Mucosa of rectum (tissue), 2 donors: ENCODE data around the gene PFKFB2.

Experiments
- H3K27ac ChIP-seq, 2 donors: one replicate each; pipeline ENCODE4 v1.7.0; 2013; ENCODE audit warnings: inconsistent platforms in 2 of 2, low read depth in 2 of 2, low read length in 2 of 2
- H3K27me3 ChIP-seq, 2 donors: one replicate each; pipeline ENCODE4 v1.7.0; 2013; ENCODE audit warnings: low read length in 2 of 2; ENCODE audit not compliant: control insufficient read depth in 2 of 2, insufficient read depth in 2 of 2
- H3K36me3 ChIP-seq, 2 donors: one replicate each; pipeline ENCODE4 v1.7.0; 2013; ENCODE audit warnings: low read length in 2 of 2; ENCODE audit not compliant: control insufficient read depth in 2 of 2, insufficient read depth in 2 of 2
- H3K4me1 ChIP-seq, 2 donors: one replicate each; pipeline ENCODE4 v1.7.0; 2013; ENCODE audit warnings: low read length in 2 of 2, mild to moderate bottlenecking in 1 of 2; ENCODE audit not compliant: control insufficient read depth in 2 of 2, insufficient read depth in 2 of 2
- H3K4me3 ChIP-seq, 2 donors: one replicate each; pipeline ENCODE4 v1.7.0; 2013; ENCODE audit warnings: low read length in 2 of 2
- H3K9ac ChIP-seq, 2 donors: one replicate each; pipeline ENCODE4 v1.7.0; 2013; ENCODE audit warnings: low read length in 2 of 2, low read depth in 1 of 2, mild to moderate bottlenecking in 1 of 2
- H3K9me3 ChIP-seq, 2 donors: one replicate each; pipeline ENCODE4 v1.7.0; 2013; ENCODE audit warnings: low read length in 2 of 2; ENCODE audit not compliant: control insufficient read depth in 2 of 2
- donor health status: healthy.
- donor health status: Normal muscosa, but diverticular disease.

The PFKFB2 gene

GRCh38 chr1:207050480-207051190 lies 2.4 kb upstream of the PFKFB2 start:
- Histone ChIP-seq H3K36me3 (peaks cover 15 to 29% of the 10 kb centered on the region in 2 donors), H3K9me3 (no peaks in the 10 kb centered on the region), H3K4me1 (peaks cover 32 to 42% of the 10 kb centered on the region in 2 donors), H3K27ac (peak overlapping the region; percentile 89 to 97), H3K9ac (peak overlapping the region; percentile 94 to 96), H3K4me3 (peak overlapping the region; percentile 97), H3K27me3 (no peaks in the 10 kb centered on the region)

GRCh38 chr1:207051191-207051943 lies 1.7 kb upstream of the PFKFB2 start, which contains the start of gene YOD1:
TSS of gene YOD1 (minus strand) at chr1:207051208. CDS start at chr1:207051030, 178 bp downstream.
- H3K9ac ChIP-seq = peak within 1 kb of the TSS; percentile 94 to 96
- peak within 1 kb of the TSS; percentile 97 for H3K4me3 ChIP-seq
- peaks cover 15 to 28% of the 10 kb centered on the region in 2 donors for H3K36me3 ChIP-seq
- no peaks in the 10 kb centered on the region for H3K9me3 ChIP-seq
- no peaks in the 10 kb centered on the region for H3K27me3 ChIP-seq
- peak within 1 kb of the TSS; percentile 89 to 97 for H3K27ac ChIP-seq
- peaks cover 36 to 49% of the 10 kb centered on the region in 2 donors for H3K4me1 ChIP-seq

GRCh38 chr1:207054491-207054890 lies 1.4 kb downstream of the PFKFB2 start:
- peaks cover under 1 to 10% of the 10 kb centered on the region in 2 donors for H3K36me3 ChIP-seq
- no peaks in the 10 kb centered on the region for H3K9me3 ChIP-seq
- peak overlapping the region; percentile 31 to 39 for H3K4me3 ChIP-seq
- H3K27me3 ChIP-seq = no peaks in the 10 kb centered on the region
- peak overlapping the region; percentile 35 to 55 for H3K9ac ChIP-seq
- peaks cover 34 to 44% of the 10 kb centered on the region in 2 donors for H3K4me1 ChIP-seq
- H3K27ac ChIP-seq = peak overlapping the region; percentile 95 to 97

- H3K9ac ChIP-seq = peak overlapping the region in 1 of 2 donors; percentile 60
- no peaks in the 10 kb centered on the region for H3K27me3 ChIP-seq
- H3K9me3 ChIP-seq = no peaks in the 10 kb centered on the region
- peaks cover 31 to 42% of the 10 kb centered on the region in 2 donors for H3K4me1 ChIP-seq
- H3K27ac ChIP-seq = peak overlapping the region; percentile 87 to 95
- no peak overlapping the region for H3K4me3 ChIP-seq
- peaks cover 7 to 17% of the 10 kb centered on the region in 2 donors for H3K36me3 ChIP-seq
These were observed 2.4 kb downstream of the PFKFB2 start for GRCh38 chr1:207055386-207056001.

- Histone ChIP-seq H3K9me3 (no peaks in the 10 kb centered on the region), H3K36me3 (peaks cover 8 to 21% of the 10 kb centered on the region in 2 donors), H3K9ac (peak overlapping the region; percentile 60 to 68), H3K27me3 (no peaks in the 10 kb centered on the region), H3K4me3 (peak overlapping the region; percentile 49 to 54), H3K4me1 (peaks cover 25 to 35% of the 10 kb centered on the region in 2 donors), H3K27ac (peak overlapping the region; percentile 87 to 89)
These were observed 3.6 kb downstream of the PFKFB2 start for GRCh38 chr1:207056673-207057072.

GRCh38 chr1:207058252-207058651 lies 5.2 kb downstream of the PFKFB2 start:
- Histone ChIP-seq H3K4me3 (no peak overlapping the region), H3K9me3 (no peaks in the 10 kb centered on the region), H3K36me3 (peaks cover 24 to 37% of the 10 kb centered on the region in 2 donors), H3K27me3 (no peaks in the 10 kb centered on the region), H3K27ac (no peak overlapping the region), H3K4me1 (peaks cover 20 to 25% of the 10 kb centered on the region in 2 donors), H3K9ac (no peak overlapping the region)

- no peaks in the 10 kb centered on the region for H3K9me3 ChIP-seq
- no peaks in the 10 kb centered on the region for H3K27me3 ChIP-seq
- H3K4me3 ChIP-seq = no peak overlapping the region
- H3K36me3 ChIP-seq = peaks cover 33 to 45% of the 10 kb centered on the region in 2 donors
- H3K27ac ChIP-seq = no peak overlapping the region
- H3K4me1 ChIP-seq = peaks cover 16 to 27% of the 10 kb centered on the region in 2 donors
- H3K9ac ChIP-seq = no peak overlapping the region
These were observed 6.1 kb downstream of the PFKFB2 start for GRCh38 chr1:207058878-207059867.

- Histone ChIP-seq H3K27me3 (no peaks in the 10 kb centered on the region), H3K4me3 (no peak overlapping the region), H3K36me3 (peaks cover 38 to 47% of the 10 kb centered on the region in 2 donors)
These were observed 6.8 kb downstream of the PFKFB2 start for GRCh38 chr1:207059881-207060280.

GRCh38 chr1:207060596-207060995 lies 7.5 kb downstream of the PFKFB2 start:
- no peaks in the 10 kb centered on the region for H3K27me3 ChIP-seq
- H3K36me3 ChIP-seq = peaks cover 43 to 49% of the 10 kb centered on the region in 2 donors
- H3K9ac ChIP-seq = no peak overlapping the region
- H3K4me3 ChIP-seq = no peak overlapping the region
- no peaks in the 10 kb centered on the region for H3K9me3 ChIP-seq
- H3K4me1 ChIP-seq = peaks cover 4 to 21% of the 10 kb centered on the region in 2 donors
- no peak overlapping the region for H3K27ac ChIP-seq

More at GRCh38 chr1:207059881-207060280, 6.8 kb downstream of the PFKFB2 start:
- Histone ChIP-seq H3K9ac (no peak overlapping the region), H3K9me3 (no peaks in the 10 kb centered on the region), H3K27ac (no peak overlapping the region), H3K4me1 (peaks cover 9 to 21% of the 10 kb centered on the region in 2 donors)
